GM23338 (cell line): ENCODE data around the gene FAM81A. TPM values are rescaled to one million over a fixed set of nuclear protein-coding genes. Genes with fewer than 3 reads are reported as not detected.
"Not testable (repeated sequence)": the region's sequence is repeated elsewhere in the genome, so short reads cannot be mapped to it uniquely, and the experiment has no call there.

Source experiments
- ATAC-seq: fragments of 200-7000 bp; cut with Tn5 transposase; 3 replicates; pipeline ENCODE4 v1.9.1; 2020
- DNase-seq: peaks from one replicate; pipeline ENCODE4 v3.0.0-alpha.2; 2015; ENCODE audit warnings: low spot score
- H2AFZ ChIP-seq: fragments of 200-600 bp; sonication (generic); 2 replicates; pipeline ENCODE4 v1.8.0; 2016; ENCODE audit warnings: antibody characterized with exemption, mild to moderate bottlenecking, moderate library complexity
- H3F3A ChIP-seq: fragments of 200-600 bp; sonication (generic); replicated peaks from 2 replicates; pipeline ENCODE4 v1.8.0; 2017; ENCODE audit warnings: antibody characterized with exemption, mixed run types, low read depth
- H3K27ac ChIP-seq: fragments of 200-600 bp; sonication (generic); 2 replicates; pipeline ENCODE4 v1.6.1; 2016; ENCODE audit warnings: low read depth
- H3K27me3 ChIP-seq: fragments of 200-600 bp; sonication (generic); 2 replicates; pipeline ENCODE4 v1.8.0; 2016; ENCODE audit warnings: mild to moderate bottlenecking, mixed run types, moderate library complexity; ENCODE audit not compliant: insufficient read depth
- H3K36me3 ChIP-seq: fragments of 200-600 bp; sonication (generic); 2 replicates; pipeline ENCODE4 v1.8.0; 2016; ENCODE audit warnings: mild to moderate bottlenecking; ENCODE audit not compliant: insufficient read depth
- H3K4me1 ChIP-seq: fragments of 200-600 bp; sonication (generic); 2 replicates; pipeline ENCODE4 v1.8.0; 2016; ENCODE audit warnings: mild to moderate bottlenecking, moderate library complexity; ENCODE audit not compliant: insufficient read depth
- H3K4me2 ChIP-seq: fragments of 200-600 bp; sonication (generic); 2 replicates; pipeline ENCODE4 v1.7.1; 2017; ENCODE audit warnings: mixed run types
- H3K4me3 ChIP-seq: fragments of 200-600 bp; sonication (generic); 2 replicates; pipeline ENCODE4 v1.6.1; 2016; ENCODE audit warnings: mixed run types
- H3K79me2 ChIP-seq: fragments of 200-600 bp; sonication (generic); replicated peaks from 2 replicates; pipeline ENCODE4 v1.8.0; 2017; ENCODE audit warnings: mild to moderate bottlenecking; ENCODE audit not compliant: insufficient read depth
- H3K9me2 ChIP-seq: fragments of 200-600 bp; sonication (generic); 2 replicates; pipeline ENCODE4 v1.8.0; 2017; ENCODE audit not compliant: insufficient read depth
- H4K20me1 ChIP-seq: fragments of 200-600 bp; sonication (generic); replicated peaks from 2 replicates; pipeline ENCODE4 v1.8.0; 2017; ENCODE audit warnings: mild to moderate bottlenecking; ENCODE audit not compliant: insufficient read depth
- H3K27ac Mint-ChIP-seq: 2 replicates; pipeline ENCODE4 v1.8.0; 2020; ENCODE audit warnings: inconsistent platforms, mild to moderate bottlenecking, moderate library complexity, mixed read lengths
- H3K27me3 Mint-ChIP-seq: 3 replicates; pipeline ENCODE4 v1.8.0; 2022; ENCODE audit warnings: low read depth, mild to moderate bottlenecking, moderate library complexity, mixed read lengths, inconsistent platforms; ENCODE audit not compliant: insufficient read depth, poor library complexity
- H3K36me3 Mint-ChIP-seq: 3 replicates; pipeline ENCODE4 v1.8.0; 2021; ENCODE audit warnings: low read depth, mild to moderate bottlenecking, inconsistent platforms, moderate library complexity, mixed read lengths
- H3K4me1 Mint-ChIP-seq: 3 replicates; pipeline ENCODE4 v1.8.0; 2020; ENCODE audit warnings: mild to moderate bottlenecking, inconsistent platforms, mixed read lengths
- H3K4me3 Mint-ChIP-seq: 3 replicates; pipeline ENCODE4 v1.8.0; 2021; ENCODE audit warnings: moderate library complexity, mild to moderate bottlenecking, inconsistent platforms, mixed read lengths
- H3K9me3 Mint-ChIP-seq: 3 replicates; pipeline ENCODE4 v1.8.0; 2020; ENCODE audit warnings: moderate library complexity, mild to moderate bottlenecking, inconsistent platforms, mixed read lengths
- CREB1 ChIP-seq: fragments of 250-450 bp; sonication (Bioruptor Pico); IDR thresholded peaks from 2 replicates; pipeline ENCODE4 v1.5.0; 2020; ENCODE audit warnings: low read depth, mild to moderate bottlenecking, moderate library complexity
- ETS1 ChIP-seq: IDR thresholded peaks from 2 replicates; pipeline ENCODE4 v1.6.1; 2016; ENCODE audit warnings: antibody characterized with exemption
- EZH2phosphoT487 ChIP-seq: fragments of 200-600 bp; sonication (generic); IDR thresholded peaks from one replicate; pipeline ENCODE4 v1.8.1; 2018; ENCODE audit warnings: antibody characterized with exemption; ENCODE audit not compliant: unreplicated experiment
- JUNB ChIP-seq: IDR thresholded peaks from one replicate; pipeline ENCODE4 v1.6.1; 2016; ENCODE audit warnings: antibody characterized with exemption; ENCODE audit not compliant: unreplicated experiment
- REST ChIP-seq: IDR thresholded peaks from one replicate; pipeline ENCODE4 v1.6.1; 2018; ENCODE audit warnings: antibody characterized with exemption; ENCODE audit not compliant: unreplicated experiment
- ZNF114 ChIP-seq: fragments of 250-450 bp; sonication (Bioruptor Pico); IDR thresholded peaks from 2 replicates; pipeline ENCODE4 v1.5.0; 2020; ENCODE audit warnings: mild to moderate bottlenecking, moderate library complexity
- polyA plus RNA-seq: library from polyadenylated mRNA; unstranded; fragments of >200 nt; fragmentation: Nextera tagmentation; extraction: Ambion mirVana; gene quantifications from 2 replicates; pipeline ENCODE4 v1.2.1, GENCODE V29; 2016
- total RNA-seq: library from RNA; depleted of rRNA; stranded (reverse); fragments of >200 nt; shearing (Covaris generic); gene quantifications from 2 replicates; pipeline ENCODE4 v1.2.3, GENCODE V29; 2014

The FAM81A gene
- total and polyA plus RNA-seq, 2 experiments from 2014 or later = 0.73 to 4.1 TPM

GRCh38 chr15:59400103-59400813 is 37.7 kb upstream of the FAM81A start (continued):
- TF ChIP-seq ETS1 = no peak
- TF ChIP-seq CREB1 = no peak
- no peak for TF ChIP-seq REST
- TF ChIP-seq JUNB = no peak
- no peak for TF ChIP-seq ZNF114 (CRISPR knock-in tag)
- TF ChIP-seq EZH2phosphoT487 = no peak

- peaks cover 43% of the 10 kb centered on the region for H3K4me1 ChIP-seq
- not testable (repeated sequence) for H3F3A ChIP-seq, H3K36me3 Mint-ChIP-seq, H3K36me3 ChIP-seq, H2AFZ ChIP-seq, H3K79me2 ChIP-seq, H3K9me2 ChIP-seq, H3K27ac ChIP-seq, DNase-seq, H3K27ac Mint-ChIP-seq, H3K4me3 ChIP-seq, H3K4me3 Mint-ChIP-seq, H3K9me3 Mint-ChIP-seq, H4K20me1 ChIP-seq, ATAC-seq
- peaks cover 33% of the 10 kb centered on the region for H3K4me1 Mint-ChIP-seq
- peaks cover 22% of the 10 kb centered on the region; the same call in 1 of the 2 replicates for H3K27me3 ChIP-seq
- peak overlapping the region; percentile 70 for H3K4me2 ChIP-seq
- peaks cover 16% of the 10 kb centered on the region for H3K27me3 Mint-ChIP-seq
Measured at GRCh38 chr15:59401051-59401823, 36.7 kb upstream of the FAM81A start.
